Stromal cell of bone marrow (primary cell): ENCODE data around the gene VMAC.
"Not testable (repeated sequence)": the region's sequence is repeated elsewhere in the genome, so short reads cannot be mapped to it uniquely, and the experiment has no call there.

Experiments
- DNase-seq: peaks from one replicate; pipeline ENCODE4 v3.0.0-alpha.2; 2012; ENCODE audit warnings: low read depth

VMAC gene, protein sequence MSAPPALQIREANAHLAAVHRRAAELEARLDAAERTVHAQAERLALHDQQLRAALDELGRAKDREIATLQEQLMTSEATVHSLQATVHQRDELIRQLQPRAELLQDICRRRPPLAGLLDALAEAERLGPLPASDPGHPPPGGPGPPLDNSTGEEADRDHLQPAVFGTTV

DNA sequence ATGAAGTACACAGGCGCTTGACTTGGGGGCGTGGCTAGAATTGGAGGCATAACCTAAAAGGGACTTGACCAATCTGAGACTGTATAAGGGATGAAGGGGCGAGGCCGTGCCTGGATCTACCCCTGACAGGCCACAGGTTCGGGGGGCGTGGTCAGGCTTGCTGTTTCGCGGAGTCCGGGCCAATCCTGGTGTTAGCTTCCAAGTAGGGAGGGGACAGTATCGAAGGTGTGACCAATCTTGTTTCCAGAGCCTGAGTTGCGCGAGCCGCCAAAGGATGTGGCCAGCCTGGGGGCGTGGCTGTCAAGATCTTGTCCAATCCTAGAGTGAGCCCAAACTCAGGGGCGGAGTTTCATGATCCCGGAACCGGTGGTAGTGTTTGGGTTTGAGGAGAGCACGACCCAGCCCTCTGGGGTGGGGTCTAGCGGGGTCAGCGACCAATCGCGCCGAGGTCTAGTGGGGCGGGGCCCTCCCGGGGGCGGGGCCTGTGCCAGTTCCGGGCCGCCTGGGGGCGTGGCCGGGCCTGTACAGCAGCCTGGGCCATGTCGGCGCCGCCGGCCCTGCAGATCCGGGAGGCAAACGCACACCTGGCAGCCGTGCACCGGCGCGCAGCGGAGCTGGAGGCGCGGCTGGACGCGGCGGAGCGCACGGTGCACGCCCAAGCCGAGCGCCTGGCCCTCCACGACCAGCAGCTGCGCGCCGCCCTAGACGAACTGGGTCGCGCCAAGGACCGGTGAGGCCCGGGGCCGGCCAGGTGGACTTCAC lies at the start of gene VMAC:
Gene VMAC (plus strand): TSS at position 521 of the 762 bp plus-strand sequence. CDS start 19 bp downstream, at position 540.
- peak; percentile 100 for DNase-seq

DNA sequence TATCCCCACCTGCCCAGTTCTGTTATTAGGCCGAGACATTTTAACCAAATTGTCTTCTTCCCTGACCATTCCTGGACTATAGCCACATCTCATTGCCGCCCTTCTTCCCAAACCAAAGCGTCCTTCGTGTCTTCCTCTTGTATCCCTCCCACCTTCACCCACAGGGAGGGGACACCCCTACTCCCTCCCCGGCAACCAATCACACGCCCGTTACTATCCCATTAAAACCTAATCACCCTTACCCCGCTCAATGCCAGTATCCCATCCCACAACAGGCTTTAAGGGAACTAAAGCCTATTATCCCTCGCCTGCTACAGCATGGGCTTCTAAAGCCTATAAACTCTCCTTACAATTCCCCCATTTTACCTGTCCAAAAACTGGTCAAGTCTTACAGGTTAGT lies 49.5 kb upstream of the VMAC start:
- not testable (repeated sequence) for DNase-seq

DNA sequence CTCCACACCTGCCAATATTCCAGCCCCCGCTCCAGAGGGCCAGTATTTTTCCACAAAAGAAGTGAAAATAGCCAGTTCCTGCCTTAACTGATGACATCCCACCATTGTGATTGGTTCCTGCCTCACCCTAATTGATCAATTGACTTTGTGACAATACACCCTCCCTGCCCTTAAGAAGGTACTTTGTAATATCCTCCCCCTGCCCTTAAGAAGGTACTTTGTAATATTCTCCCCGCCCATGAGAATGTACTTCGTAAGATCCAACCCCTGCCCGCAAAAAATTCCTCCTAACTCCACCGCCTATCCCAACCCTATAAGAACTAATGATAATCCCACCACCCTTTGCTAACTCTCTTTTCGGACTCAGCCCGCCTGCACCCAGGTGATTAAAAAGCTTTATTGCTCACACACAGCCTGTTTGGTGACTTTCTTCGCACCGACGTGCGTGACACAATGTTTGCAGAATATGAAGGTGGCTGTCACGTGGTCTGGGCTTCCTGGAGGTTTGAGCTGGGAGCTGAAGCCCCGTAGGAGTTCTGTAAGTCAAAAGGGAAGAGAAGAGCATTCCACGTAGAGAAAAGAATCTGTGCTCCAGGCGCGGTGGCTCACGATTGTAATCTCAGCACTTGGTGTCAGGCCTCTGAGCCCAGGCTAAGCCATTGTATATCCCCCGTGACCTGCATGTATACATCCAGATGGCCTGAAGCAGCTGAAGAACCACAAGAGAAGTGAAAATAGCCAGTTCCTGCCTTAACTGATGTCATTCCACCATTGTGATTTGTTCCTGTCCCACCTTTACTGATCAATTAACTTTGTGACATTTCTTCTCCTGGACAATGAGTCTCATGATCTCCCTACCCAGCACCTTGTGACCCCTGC lies 47.2 kb upstream of the VMAC start:
- DNase-seq, result no peak

DNA sequence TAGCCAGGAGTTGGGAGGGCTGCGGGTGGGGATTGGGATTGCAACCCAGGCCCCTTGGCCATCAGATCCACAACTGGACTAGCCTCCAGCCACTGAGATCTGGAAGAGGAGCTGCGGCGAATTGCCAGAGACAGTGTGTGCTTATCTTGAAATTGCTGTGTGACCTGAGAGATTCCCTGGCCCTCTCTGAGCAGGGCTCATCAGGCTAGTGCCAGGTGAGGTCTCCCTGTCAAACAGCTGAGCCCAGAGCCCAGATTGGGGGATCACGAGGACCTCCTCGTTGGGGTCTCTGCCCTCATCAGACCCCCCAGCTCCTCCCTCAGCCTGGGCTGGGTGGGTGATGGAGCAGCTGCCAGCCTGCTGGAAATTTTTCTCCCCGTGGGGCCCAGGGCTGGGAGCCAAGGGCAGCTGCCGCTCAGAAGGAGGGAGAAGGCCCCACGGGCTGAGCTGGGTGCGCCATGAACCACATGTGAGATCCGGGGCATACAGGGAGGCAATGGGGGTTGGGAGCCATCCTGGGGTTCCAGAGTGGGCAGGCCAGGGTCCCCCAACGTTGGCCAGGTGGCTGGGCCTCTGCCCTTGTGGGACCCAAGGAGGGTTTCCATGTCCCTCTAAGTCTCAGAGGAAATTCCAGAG lies 41.5 kb upstream of the VMAC start:
- DNase-seq, result no peak

DNA sequence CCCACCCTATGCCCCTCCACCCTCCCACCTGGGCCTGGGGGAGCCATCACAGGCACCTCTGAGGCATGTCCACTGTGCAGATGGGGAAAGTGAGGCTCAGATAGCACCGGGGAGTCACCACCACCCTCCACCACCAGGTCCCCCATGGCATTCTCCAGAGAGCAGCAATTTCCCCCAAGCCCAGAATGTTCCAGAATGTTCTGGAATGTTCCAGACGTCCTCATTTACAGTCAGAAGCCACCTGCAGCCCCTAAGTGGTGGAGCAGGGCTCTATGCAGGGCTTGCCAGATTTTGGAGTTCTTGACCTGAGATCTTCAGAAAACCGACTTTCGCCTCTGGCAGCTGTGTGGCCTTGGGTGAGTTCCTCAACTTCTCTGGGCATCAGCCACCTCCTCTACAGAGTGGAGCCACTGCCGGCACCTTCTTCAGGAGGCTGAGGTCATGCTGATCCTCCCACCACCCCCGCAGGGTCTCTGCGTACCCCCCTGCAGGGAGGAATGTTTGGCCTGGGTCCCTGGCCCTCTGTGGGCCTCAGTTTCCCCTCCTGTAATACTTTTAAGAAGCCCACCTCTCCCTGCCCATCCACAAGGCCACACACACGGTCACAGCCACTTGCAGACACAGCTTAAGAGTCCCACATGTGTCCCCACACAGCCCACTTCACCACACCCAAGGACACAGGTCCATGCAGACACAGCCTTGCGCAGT lies 40.5 kb upstream of the VMAC start:
- no peak for DNase-seq

DNA sequence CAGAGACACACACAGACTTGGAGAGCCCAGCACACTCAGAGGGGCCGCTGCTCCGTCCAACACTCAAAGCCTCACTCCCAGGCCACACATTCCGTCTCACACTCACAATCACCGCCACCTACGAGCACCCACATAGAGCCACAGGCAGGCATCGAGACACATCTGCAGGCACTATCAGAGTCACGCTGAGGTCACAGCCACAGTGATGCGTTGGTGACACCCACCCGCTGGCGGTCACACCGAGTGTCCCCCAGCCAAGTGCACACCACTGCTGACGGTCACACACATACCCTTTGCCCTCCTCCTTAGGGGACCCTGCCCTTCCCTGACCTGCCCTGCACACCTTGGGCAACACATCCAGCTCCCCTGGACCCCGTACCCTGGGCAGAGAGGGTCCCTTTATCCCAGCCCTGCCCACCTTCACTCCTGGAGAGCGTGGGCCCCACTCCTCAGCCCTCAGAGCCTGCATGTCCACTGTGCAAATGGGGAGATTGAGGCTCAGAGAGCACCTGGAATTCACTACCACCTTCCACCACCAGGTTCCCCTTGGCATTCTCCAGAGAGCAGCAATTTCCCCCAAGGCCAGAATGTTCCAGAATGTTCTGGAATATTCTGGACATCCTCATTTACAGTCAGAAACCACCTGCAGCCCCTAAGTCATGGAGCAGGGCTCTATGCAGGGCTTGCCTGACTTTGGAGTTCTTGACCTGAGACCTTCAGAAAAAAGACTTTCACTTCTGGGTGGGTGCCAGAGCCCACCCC lies 39.8 kb upstream of the VMAC start:
- DNase-seq, result no peak

DNA sequence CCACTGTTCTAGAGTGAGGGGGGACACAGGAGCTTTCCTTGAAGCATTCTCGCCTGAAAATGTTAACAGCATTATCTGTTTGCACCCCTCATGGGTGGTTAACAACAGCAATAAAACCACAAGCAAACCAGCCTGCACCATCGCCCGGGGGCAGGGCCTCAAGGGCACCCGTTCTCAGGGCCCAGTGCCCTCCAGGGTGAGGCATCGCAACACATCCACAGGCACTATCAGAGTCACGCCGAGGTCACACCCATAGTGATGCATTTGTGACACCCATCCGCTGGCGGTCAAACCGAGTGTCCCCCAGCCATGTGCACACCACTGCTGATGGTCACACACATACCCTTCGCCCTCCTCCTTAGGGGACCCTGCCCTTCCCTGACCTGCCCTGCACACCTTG lies 38.9 kb upstream of the VMAC start:
- no peak for DNase-seq

DNA sequence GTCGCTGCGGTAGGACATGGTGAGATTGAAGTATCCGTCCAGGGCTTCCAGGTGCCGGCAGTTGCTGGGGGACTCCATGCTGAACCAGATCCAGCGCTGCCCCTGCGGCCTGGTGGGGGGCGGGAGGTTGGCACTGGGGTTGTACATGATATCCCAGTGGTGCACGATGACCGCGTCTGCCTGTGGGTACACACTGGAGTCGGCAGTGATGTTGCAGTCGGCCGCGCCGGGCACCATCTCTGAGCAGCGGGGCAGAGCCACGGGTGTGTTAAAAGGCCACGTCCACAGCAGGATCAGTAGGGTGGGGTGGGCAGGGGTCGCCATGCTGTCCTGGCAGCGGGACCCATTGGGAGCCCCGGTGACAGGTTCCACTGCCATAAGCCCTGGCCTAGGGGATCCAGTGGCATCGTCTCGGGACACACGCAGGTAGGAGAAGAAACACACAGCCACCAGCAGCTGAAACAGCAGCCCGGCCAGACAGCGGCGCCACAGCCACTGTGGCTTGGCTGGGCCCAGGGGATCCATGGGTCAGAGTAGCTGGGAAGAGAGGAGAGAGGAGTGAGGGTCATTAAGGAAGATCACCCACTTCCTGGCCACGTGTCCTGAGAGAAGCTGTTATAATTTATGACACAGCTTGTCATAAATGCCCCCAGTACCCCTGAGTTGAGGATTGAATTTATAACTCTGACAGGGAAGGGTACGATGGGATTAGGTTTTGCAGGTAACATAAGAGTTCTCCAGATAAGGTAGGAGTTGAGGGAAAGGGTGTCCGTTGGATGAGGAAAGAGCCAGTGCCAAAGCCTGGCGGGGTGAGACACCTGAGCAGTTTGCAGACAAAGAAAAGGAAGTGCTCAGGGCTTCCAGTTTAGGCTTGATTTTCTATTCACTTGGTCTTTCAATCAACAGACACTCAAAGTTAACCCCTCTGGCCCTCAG lies 37.2 kb upstream of the VMAC start:
- DNase-seq, result no peak

DNA sequence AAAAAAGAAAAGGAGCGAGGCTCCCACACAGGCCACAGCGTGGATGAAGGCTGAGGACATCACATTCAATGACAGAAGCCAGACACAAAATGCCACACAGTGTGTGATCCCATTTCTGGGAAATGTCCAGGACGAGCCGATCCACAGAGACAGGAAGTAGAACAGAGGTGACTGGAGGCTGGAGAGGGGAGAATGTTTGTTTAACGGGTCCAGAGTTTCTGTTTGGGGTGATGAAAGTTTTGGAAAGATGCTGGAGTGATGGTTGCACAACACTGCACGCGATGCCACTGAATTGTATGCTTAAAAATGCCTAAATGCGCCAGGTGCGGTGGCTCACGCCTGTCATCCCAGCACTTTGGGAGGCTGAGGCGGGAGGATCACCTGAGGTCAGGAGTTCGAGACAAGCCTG lies 33.7 kb upstream of the VMAC start:
- DNase-seq, result no peak

DNA sequence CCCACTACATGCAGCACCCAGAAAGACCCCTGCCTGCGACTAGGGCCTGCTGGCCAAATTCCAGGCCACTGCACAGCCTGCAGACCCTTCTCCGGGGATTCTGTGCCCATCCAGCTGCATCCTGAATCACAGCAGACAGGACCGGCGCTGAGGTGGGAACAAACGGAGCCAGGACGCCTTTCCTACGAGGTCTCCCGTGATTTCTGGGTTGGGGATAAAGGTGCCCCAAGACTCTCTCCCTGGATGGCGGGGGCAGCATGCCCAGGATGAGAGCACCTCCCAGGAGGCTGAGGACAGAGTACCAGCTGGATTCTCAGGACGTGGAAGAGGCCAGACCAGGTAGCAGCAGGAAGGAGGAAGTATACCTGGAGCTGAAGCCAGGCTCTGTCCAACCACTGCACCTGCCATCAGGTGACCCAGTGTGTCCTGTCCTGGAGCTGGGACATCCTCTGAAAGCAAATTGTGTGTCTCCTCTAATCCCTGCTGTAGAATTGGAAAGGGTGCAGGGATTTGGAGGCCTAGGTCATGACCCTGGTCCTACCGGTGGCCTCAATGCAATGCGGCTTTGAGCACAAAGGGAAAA lies 31.0 kb upstream of the VMAC start:
- DNase-seq, result no peak

DNA sequence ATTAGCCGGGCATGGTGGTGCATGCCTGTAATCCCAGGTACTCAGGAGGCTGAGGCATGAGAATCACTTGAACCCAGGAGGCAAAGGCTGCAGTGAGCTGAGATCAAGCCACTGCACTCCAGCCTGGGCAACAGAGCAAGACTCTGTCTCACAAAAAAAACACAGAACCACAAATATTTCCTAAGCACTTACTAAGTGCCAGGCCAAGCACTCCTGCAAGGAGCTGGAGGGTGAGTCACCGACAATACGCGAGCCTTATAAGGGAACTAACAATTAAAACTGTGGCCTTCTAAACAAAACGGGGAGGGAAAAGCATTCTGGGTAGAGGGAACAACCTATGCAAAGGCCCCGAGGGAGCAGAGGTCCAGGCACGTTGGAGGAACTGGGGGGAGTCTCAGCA lies 30.2 kb upstream of the VMAC start:
- DNase-seq, result not testable (repeated sequence)

DNA sequence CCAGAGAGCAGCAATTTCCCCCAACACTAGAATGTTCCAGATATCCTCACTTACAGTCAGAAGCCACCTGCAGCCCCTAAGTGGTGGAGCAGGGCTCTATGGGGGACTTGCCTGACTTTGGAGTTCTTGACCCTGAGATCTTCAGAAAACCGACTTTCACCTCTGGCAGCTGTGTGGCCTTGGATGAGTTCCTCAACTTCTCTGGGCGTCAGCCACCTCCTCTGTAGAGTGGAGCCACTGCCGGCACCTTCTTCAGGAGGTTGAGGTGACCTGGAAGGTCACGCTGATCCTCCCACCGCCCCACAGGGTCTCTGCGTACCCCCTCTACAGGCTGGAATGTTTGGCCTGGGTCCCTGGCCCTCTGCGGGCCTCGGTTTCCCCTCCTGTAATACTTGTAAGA lies 27.2 kb upstream of the VMAC start:
- DNase-seq, result no peak

DNA sequence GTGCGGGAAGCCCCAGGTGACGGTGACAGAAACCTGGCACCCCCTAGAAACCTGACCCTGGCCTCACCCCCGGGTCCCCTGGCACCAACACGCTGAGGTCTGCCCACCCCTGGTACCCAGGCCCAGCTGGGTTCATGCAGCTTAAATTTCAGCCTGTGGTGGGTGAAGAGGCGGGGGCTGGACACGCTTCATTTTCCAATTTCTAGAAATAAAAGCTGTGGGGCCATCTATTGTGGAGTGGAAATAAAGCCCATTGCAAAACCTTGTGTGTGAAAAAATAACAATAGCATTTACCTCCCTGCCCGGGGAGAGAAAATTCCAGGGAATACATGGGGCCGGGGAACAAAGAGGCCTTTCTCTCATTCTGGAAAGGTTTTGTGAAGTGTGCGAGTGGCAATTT lies 26.8 kb upstream of the VMAC start:
- no peak for DNase-seq

DNA sequence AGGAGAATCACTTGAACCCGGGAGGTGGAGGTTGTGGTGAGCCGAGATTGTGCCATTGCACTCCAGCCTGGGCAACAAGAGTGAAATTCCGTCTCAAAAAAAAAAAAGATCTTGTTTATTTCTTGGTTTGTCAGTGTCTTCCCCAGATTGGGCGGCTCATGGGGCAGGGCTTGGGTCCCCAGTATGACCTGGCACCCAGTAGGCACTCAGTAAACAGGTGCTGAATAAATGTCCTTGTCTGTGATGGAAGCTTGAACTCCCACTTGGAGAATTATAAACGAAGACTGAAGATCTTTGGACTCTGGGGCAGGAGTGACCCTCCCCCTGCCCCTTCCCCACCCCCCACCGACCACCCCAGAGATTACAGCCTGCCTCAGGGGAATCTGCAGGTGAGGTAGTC lies 24.5 kb upstream of the VMAC start:
- no peak for DNase-seq

DNA sequence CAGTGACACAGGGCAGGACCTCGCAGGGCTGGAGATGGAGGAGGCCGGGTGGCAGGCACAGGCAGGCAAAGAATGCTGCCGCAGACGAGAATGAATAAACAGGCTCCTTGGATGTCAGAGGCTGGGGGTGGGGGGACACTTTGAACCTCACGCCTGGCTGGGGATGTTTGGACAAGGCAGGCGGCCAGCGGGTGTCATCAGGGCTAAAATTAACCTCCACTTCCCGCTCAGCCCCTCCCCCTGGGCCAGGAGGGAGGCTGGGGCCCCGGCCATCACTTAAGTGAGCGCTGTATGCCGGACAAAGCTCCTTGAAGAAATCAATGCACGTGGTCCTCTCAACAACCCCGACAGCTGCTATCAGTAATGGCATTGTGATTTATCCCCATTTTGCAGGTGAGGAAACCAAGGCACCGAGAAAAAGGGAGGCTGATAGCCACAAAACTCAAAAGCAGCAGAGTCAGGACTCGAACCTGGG lies 24.0 kb upstream of the VMAC start:
- peak; percentile 36 for DNase-seq

DNA sequence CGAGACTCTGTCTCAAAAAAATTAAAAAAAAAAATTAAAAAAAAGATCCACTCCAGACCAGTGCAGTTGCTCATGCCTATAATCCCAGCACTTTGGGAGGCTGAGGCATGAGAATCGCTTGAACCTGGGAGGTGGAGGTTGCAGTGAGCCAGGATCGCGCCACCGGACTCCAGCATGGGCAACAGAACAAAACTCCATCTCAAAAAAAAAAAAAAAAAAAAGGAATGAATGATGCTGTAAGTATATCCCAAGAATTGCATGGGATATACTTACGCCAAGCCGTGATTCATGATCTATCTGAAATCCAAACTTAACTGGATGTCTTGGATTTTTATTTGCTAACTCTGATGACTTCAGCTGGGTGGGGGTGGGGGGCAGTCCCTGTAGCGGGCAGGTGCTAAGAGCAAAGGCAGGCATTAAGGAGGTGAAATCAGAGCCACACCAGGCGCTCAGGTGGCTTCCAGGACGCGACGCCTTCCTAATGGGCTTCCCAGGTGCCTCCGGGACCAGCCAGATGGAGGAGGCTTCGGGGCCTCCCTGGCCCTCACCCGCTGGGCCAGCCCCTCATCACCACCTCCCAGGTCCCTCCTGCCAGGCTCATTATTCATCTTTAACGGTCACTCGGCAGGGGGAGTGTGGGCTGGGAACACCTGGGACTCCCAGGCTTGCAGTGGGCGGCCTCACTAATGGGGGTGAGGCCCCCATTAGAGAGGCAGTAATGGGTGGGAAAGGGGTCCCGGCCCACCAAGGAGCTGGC lies 23.0 kb upstream of the VMAC start:
- DNase-seq, result no peak

DNA sequence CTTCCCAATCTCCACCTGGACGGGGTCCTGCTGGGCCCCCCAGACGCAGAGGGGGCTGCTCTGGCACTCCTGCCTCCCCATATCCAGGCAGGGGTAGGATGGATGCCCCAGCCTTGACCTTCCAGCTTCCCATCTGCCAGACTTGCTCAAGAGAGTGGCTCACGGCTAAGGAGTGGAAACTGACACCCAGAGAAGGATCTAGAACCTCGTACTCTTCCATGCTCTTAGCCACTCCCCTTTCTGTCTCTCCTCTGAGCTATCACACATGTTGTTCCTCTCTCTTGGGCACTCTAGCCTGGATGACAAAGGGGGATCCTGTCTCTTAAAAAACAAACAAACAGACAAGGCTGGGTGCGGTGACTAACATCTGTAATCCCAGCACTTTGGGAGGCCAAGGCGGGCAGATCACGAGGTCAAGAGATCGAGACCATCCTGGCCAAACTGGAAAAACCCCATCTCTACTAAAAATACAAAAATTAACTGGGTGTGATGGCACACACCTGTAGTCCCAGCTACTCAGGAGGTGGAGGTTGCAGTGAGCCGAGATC lies 22.2 kb upstream of the VMAC start:
- DNase-seq, result no peak

DNA sequence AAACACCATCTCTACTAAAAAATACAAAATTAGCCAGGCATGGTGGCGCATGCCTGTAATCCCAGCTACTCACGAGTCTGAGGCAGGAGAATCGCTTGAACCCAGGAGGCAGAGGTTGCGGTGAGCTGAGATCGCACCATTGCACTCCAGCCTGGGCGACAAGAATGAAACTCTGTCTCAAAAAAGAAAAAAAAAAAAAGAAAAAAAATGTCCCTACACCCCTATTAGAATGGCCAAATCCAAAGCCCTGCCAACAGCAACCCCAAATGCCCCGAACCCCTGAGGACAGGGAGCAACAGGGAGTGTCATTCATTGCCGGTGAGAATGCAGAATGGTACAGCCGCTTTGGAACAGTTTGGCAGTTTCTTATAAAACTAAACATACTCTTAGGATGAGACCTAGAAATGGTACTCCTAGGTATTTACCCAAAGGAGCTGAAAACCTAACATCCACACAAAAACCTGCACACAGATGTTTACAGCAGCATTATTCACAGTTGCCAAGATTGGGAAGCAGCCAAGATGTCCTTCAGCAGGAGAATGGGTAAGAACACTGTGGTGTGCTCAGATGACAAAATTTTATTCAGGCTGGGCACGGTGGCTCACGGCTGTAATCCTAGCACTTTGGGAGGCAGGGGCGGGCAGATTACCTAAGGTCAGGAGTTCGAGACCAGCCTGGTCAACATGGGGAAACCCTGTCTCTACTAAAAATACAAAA lies 21.4 kb upstream of the VMAC start:
- DNase-seq, result not testable (repeated sequence)
